Ectodermal cell (in vitro differentiated cells): Measurements from ENCODE around the gene RNU1-1.
A peak's percentile ranks its signal among the peaks of the same experiment; 100 is the strongest.
"Not testable (repeated sequence)": the region's sequence is repeated elsewhere in the genome, so short reads cannot be mapped to it uniquely, and the experiment has no call there.

Experiments used
- H3K27ac ChIP-seq: 2 replicates; pipeline ENCODE4 v1.7.0; 2013; ENCODE audit warnings: mild to moderate bottlenecking, low read depth, low read length; ENCODE audit not compliant: insufficient read depth, poor library complexity, severe bottlenecking
- H3K27me3 ChIP-seq: 2 replicates; pipeline ENCODE4 v1.7.0; 2013; ENCODE audit warnings: mild to moderate bottlenecking, low read length; ENCODE audit not compliant: insufficient read depth, control insufficient read depth, poor library complexity, severe bottlenecking
- H3K36me3 ChIP-seq: one replicate; pipeline ENCODE4 v1.7.0; 2013; ENCODE audit warnings: low read length; ENCODE audit not compliant: control insufficient read depth, insufficient read depth
- H3K4me1 ChIP-seq: one replicate; pipeline ENCODE4 v1.7.0; 2013; ENCODE audit warnings: low read length; ENCODE audit not compliant: control insufficient read depth, insufficient read depth
- H3K4me3 ChIP-seq: 2 replicates; pipeline ENCODE4 v1.7.0; 2013; ENCODE audit warnings: low read depth, low read length, control low read depth; ENCODE audit not compliant: insufficient read depth
- H3K9me3 ChIP-seq: 2 replicates; pipeline ENCODE4 v1.7.0; 2013; ENCODE audit warnings: mild to moderate bottlenecking, low read length, moderate library complexity; ENCODE audit not compliant: control insufficient read depth
- WGBS, 2 experiments: methylation state at CpG; one replicate each; pipeline ENCODE4 v1.1.7; 2013; ENCODE audit warnings: missing lambda C conversion rate in 2 of 2; 5-methylcytosine and 5-hydroxymethylcytosine counted together

The RNU1-1 gene

GRCh38 chr1:16508861-16509445 is 5.1 kb downstream of the RNU1-1 start:
- not testable (repeated sequence) for H3K27me3 ChIP-seq, H3K4me3 ChIP-seq, H3K9me3 ChIP-seq, H3K36me3 ChIP-seq, H3K27ac ChIP-seq, H3K4me1 ChIP-seq
- WGBS, 2 experiments, result 91 to 95% methylated on average over 8 of the region's 8 CpGs

GRCh38 chr1:16506364-16507136 is 7.5 kb downstream of the RNU1-1 start:
- 80 to 81% methylated on average over 14 to 15 of the region's 15 CpGs for WGBS, 2 experiments
- H3K27me3 ChIP-seq, H3K9me3 ChIP-seq, H3K4me3 ChIP-seq, H3K4me1 ChIP-seq, H3K36me3 ChIP-seq, H3K27ac ChIP-seq: not testable (repeated sequence)

GRCh38 chr1:16505870-16506269 is 8.2 kb downstream of the RNU1-1 start:
- not testable (repeated sequence) for H3K9me3 ChIP-seq, H3K4me3 ChIP-seq, H3K27ac ChIP-seq, H3K4me1 ChIP-seq, H3K36me3 ChIP-seq, H3K27me3 ChIP-seq
- WGBS, 2 experiments, result 88 to 98% methylated on average over 2 of the region's 2 CpGs

GRCh38 chr1:16503494-16503893 is 10.6 kb downstream of the RNU1-1 start:
- no peaks in the 10 kb centered on the region for H3K4me1 ChIP-seq

GRCh38 chr1:16501446-16501845 is 12.6 kb downstream of the RNU1-1 start:
- not testable (repeated sequence) for H3K27ac ChIP-seq, H3K27me3 ChIP-seq, H3K4me1 ChIP-seq, H3K36me3 ChIP-seq, H3K9me3 ChIP-seq, H3K4me3 ChIP-seq
- 79 to 81% methylated on average over 8 of the region's 8 CpGs for WGBS, 2 experiments

More at GRCh38 chr1:16503494-16503893, 10.6 kb downstream of the RNU1-1 start:
- no peaks in the 10 kb centered on the region for H3K27me3 ChIP-seq
- no peak overlapping the region for H3K27ac ChIP-seq
- no peaks in the 10 kb centered on the region for H3K36me3 ChIP-seq
- H3K9me3 ChIP-seq, result no peaks in the 10 kb centered on the region
- no peak overlapping the region for H3K4me3 ChIP-seq
- WGBS, 2 experiments, result 100% methylated on average over 2 of the region's 2 CpGs; no CpG with 5 or more reads in 1 of the 2 experiments

- not testable (repeated sequence) for H3K36me3 ChIP-seq, H3K27me3 ChIP-seq, H3K9me3 ChIP-seq, H3K27ac ChIP-seq, H3K4me3 ChIP-seq, H3K4me1 ChIP-seq
- 90 to 95% methylated on average over 5 of the region's 5 CpGs for whole genome bisulfite sequencing, 2 experiments
These were observed 13.1 kb downstream of the RNU1-1 start for GRCh38 chr1:16500975-16501374.

GRCh38 chr1:16500466-16500865 is 13.6 kb downstream of the RNU1-1 start:
- H3K4me1 ChIP-seq, H3K27ac ChIP-seq, H3K4me3 ChIP-seq, H3K36me3 ChIP-seq, H3K27me3 ChIP-seq, H3K9me3 ChIP-seq: not testable (repeated sequence)
- 95% methylated on average over 11 of the region's 11 CpGs for WGBS, 2 experiments

- 0 to 1% methylated on average over 108 of the region's 108 CpGs for WGBS, 2 experiments
- Histone ChIP-seq H3K27me3 (no peaks in the 10 kb centered on the region), H3K4me1 (no peaks in the 10 kb centered on the region), H3K36me3 (no peaks in the 10 kb centered on the region), H3K27ac (peak overlapping the region; percentile 93), H3K4me3 (peak overlapping the region; percentile 60), H3K9me3 (no peaks in the 10 kb centered on the region)
These were observed 15.3 kb downstream of the RNU1-1 start for GRCh38 chr1:16498573-16499413.

- not testable (repeated sequence) for H3K36me3 ChIP-seq, H3K27ac ChIP-seq, H3K9me3 ChIP-seq, H3K27me3 ChIP-seq, H3K4me1 ChIP-seq
- H3K4me3 ChIP-seq, result peak overlapping the region; percentile 60
- WGBS, 2 experiments, result 28 to 30% methylated on average over 10 of the region's 10 CpGs
These were observed 16.0 kb downstream of the RNU1-1 start for GRCh38 chr1:16498047-16498446.

- H3K4me3 ChIP-seq, H3K27ac ChIP-seq, H3K36me3 ChIP-seq, H3K9me3 ChIP-seq, H3K4me1 ChIP-seq, H3K27me3 ChIP-seq: not testable (repeated sequence)
- 81 to 84% methylated on average over 5 of the region's 5 CpGs for WGBS, 2 experiments
These were observed 16.6 kb downstream of the RNU1-1 start for GRCh38 chr1:16497474-16497904.
